HG03095 (cell line): ENCODE data around the gene EXT2.

ENCODE experiments used
- ATAC-seq: cut with Tn5 transposase; IDR thresholded peaks from one replicate; pipeline ENCODE4 v1.9.1; 2021; ENCODE audit warnings: moderate library complexity; ENCODE audit not compliant: unreplicated experiment

Gene EXT2

DNA sequence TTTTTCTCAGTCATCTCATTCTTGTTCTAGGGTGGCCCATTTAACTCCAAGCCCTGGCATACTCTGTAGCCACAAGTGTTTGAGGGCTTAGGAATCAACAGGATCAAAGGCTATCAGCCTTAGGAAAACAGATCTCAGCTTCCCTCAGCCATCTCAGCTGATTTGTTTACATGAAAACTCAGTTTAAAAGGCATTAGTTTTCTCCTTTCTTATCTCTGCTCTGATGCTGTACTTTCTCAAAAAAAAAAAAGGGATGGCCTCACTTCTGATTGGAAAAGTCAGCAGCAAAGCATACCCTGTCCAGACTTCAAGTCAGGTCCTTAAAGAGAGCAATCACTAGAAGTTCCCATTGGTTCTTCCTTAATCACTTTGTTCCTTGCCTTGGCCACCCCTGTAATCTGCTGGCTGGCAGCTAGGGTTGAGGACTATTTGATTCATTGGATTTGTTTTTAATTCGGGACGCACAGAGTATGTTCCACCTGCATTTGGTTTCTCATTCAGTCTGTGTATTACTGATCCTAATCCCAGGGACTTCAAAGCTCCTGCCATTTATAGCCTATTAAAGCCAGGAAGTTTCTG lies 102.8 kb downstream of the EXT2 start:
- no peak for ATAC-seq

DNA sequence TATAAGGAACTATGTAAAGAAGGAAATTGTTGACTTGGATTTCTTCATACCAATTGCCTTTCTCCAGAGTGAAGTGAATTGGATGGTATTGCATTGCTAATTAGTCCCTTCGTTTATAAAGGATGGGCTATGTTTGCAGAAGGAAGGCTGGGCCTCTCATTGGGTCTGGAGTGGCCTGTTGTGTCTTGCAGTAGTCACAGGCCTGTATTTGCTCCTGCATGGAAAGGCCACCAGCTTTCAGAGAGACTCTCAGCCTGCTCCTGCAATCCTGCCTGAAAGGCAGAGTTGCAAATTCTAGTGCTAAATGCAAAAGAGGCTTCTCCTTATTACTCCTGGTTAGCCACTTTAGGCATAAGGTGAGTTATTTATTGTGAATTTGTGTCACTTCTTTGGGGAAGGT lies 103.8 kb downstream of the EXT2 start:
- no peak for ATAC-seq

DNA sequence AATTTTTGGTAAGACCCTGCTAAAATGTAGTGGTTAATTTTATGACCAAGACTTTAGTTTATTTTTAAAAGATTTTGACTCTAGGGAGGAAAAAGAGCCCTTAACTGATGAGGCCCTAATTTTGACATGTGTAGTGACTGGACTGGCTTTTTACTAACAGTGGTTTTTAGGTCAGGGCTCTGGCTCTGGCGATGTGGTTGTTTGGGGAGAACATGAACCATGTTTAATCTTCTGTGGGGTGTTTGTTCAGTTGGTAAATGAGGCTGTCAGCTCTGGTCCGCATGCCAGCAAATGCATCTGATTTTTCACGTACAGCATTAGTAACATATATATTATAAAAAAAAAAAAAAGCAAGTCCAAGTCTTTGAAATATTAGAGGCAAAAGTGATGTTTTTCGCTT lies 104.3 kb downstream of the EXT2 start:
- no peak for ATAC-seq

DNA sequence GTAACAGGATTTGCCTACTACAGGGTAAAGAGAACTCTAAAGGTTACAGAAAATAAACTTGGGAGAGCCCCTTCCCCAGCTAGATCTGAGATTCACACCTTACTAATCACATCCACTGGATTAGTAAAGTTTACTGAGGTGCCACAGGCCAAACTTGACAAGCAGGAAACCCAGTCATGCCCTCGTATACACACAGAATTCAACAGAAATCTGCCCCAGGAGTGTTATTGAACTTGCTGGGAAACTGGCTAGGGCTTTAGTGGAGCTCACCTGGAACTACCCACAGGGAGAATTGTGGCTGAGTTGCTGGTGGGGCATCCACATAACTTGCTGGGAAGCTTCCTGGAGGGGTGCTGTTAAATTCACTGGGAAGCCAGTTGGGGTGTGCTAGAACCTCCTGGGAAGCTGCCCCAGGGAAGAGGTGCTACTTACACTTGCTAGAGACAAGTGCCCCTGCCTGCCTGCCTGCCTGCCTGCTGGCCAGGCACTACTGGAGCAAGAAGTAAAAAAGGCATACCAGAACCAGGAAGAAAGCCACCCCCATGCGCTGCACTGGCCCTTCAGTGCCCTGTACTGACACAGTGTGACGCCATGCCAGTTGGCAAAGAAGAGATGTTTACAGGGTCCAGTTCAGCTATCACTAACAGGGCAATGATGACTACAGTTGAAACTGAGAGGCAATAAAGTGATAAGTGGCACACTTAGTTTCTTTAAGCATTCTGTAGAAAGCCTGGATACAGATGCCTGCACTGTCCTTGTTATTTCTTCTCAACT lies 108.0 kb downstream of the EXT2 start:
- no peak for ATAC-seq

DNA sequence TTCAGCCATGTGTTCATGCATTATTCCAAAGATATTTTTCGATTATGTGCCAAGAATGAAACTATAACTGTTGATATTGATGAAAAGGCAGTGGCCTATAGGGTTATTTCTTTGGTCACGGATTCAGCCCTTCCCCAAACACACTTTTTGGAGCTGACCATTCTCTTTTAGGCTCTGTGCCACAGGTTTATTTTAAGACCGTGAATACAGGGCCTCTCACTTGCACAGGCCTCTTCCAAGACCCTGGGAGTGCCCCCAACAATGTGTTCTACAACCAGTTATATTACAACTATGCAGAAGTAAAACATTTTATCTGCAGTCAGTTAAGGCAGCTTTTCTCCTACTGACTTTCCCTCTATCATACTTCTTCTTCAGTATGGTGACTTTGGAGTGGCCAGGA lies 109.9 kb downstream of the EXT2 start:
- ATAC-seq: no peak

DNA sequence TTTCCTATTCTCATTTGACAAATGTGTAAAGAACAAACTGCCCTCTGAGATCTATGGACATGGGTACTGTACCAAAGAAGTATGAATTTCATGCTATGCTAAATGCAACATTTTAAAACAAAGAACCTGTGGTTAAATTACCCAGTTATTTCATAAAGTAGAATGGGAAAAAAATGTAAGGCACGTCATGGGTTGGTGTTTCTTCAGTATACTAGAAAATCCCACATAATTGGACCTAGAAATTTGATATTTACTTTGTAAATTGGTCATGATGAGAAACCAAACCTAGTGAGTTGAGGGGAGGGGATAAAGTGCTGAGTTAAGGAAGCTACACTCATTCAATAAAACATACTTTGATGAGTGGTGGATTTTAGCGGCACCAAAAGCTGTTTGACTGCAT lies 110.4 kb downstream of the EXT2 start:
- no peak for ATAC-seq

DNA sequence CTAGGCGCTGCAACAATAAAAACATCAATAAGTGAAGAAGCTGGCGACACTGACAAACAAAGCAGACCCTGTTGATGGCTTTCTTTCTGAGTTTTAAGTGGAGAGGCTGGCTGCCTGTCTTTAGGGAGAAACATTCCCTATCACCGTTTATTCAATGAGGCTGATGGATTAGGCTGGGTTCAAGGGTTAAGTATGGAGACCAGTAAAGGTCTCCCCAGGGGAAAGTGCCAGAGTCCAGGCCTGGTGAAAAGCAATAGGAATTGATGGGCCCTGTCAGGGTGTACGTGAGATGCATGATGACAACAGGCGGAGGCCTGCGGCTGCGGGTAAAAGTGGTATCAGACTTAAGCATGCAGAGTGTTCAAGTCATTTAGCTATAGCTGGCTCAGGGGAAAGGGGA lies 111.8 kb downstream of the EXT2 start:
- ATAC-seq: no peak

DNA sequence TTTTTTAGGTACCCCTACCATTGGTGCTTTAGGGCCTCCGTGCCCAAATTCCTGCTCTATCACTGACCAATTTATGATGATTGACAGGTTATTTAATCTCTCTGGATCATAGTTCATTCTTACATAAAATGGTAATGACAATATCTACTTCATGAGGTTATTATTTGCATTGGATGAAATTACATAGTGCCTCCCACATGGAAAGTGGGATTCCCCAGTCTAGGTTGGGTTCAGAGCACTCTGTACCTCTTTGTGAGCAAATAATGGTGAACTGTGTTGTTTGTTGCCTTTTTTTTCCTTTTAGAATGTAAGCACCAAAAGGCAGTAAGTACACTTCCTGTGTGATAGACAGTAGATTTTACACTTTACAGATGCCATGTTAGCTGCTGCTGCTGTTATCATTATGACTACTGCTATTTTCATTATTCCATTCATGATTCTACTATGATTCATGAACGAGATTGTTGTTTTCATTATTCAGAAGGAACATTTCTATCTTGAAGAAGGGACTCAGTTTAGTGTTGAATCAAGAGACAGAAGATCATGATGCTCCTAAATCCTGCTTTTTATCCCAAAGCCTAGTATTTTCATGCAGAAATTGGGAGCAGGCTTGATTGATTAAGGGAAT lies 113.6 kb downstream of the EXT2 start:
- ATAC-seq: no peak

DNA sequence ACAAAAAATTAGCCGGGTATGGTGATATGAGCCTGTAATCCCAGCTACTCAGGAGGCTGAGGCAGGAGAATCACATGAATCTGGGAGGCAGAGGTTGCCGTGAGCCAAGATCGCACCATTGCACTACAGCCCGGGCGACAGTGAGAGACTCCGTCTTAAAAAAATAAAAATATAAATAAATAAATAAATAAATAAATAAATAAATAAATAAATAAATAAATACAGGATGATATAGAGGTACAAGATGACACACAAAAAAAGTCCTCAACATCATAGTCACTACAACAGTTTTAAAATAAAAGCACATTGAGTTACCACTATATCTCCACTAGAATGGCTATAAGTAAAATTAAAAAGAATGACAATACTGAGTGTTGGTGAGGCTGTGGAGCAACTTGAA lies 116.7 kb downstream of the EXT2 start:
- no peak for ATAC-seq

DNA sequence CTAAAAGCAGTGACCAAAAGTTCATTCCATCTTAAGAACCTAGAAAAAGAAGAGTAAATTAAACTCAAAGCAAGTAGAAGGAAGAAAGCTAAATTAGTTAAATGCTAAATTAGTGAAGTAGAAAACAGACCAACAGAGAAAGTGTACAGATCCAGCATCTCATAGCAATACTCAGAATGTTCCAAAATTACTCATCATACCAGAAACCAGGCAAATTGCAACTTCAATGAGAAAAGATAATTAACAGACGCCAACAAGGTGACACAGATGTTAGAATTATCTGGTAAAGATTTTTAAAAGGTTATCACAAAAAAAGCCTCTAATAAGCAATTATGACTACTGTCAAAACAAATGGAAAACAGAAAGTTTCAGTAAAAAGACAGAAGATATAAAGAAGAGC lies 117.7 kb downstream of the EXT2 start:
- ATAC-seq: no peak

DNA sequence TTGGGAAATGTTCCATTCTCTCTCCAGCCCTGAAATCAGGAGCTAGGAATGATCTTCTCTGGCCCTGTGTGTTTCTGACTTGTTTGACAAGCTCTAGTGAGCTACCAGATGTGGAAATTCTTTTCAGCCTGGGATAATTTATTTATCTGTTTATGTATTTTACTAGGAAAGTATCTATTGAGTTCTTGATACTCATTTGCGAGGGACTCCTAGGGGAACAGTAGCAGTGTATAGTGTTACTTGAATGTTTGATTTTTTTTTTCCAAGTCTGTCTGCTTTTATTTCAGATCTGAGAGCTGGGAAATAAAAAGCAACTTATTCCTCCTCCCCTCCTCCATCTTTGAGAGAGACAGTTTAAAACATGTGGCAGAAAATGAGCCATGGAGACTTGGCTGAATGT lies 122.0 kb downstream of the EXT2 start:
- no peak for ATAC-seq

DNA sequence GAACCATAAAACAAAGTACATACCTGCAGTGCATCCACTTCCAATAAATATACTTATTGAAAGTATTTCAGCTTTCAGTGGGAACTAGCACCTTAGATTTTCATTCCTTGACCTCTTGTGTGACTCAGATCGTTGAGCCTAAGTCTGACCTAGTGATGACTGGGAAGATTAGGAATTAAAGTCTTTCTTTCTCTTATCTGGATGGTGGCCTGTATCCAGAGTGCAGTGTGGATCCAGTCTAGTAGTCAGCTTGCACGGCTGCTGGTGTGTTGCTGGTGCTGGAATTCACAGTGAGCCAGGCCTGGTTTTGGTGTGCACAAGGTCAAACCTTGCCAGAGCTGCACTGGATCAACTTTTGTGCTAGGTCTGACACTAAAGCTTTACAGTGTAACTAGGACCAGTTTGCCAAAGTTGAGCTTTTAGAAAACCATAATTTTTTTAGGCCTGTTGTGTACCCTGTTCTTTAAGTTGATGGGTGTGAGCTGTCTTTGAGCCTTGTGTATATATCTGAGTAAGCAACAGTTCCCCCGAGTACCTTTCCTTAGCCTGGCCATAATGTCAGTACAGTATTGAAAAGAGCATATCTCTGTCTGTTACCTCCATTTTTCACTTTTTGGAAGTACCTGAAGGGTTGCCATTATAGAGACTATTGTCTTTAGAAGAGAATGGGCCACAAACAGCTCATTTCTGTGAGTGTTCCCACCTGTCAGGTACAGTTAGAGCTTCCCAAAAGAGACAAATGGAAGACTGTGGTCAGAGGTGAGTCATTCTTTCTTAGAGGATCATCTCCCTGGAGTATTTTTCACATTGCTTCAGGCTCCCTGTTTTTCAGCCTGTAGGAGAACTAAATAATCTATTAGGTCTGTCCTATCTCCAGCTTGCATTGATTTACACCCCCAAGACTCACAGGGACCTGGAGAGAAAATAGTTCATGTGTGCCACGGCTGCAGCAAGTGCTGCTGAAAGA lies 124.6 kb downstream of the EXT2 start:
- no peak for ATAC-seq

DNA sequence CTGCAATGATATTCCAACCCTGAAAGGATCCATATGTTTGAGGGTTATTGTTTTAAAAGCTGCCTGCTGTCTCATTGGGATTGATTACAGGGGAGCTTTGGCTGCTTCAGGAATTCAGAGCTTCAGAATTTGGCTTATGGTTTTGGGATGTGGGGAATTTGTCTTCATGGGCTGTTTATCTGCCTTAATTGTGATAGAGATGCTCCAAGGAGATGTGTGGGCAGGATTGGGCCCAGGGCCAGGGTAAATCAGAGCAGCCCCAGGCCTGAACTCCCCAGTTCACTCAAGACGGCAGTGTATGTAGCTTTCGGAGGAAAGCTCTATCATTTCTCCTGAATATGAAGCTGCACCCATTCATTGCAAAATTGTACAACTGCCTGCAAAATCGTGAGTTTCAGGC lies 126.0 kb downstream of the EXT2 start:
- ATAC-seq: no peak

DNA sequence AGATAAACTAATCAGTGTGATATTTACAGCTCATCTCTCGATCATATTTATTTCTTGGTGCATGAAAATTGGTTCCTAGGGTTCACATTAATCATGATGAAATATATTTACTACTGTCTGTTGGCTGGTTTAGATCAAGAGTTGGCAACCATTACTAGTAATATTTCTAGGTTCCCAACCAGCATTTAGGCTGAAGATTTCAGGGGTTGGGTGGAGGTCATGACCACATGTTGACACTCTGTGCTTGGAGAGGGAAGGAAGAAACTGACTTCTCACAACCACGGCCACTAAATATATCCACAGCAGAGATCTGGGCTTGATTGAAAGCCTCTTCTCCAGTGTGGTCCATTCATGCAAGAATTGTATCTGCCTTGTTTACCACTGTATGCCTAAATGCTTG lies 126.5 kb downstream of the EXT2 start:
- no peak for ATAC-seq

DNA sequence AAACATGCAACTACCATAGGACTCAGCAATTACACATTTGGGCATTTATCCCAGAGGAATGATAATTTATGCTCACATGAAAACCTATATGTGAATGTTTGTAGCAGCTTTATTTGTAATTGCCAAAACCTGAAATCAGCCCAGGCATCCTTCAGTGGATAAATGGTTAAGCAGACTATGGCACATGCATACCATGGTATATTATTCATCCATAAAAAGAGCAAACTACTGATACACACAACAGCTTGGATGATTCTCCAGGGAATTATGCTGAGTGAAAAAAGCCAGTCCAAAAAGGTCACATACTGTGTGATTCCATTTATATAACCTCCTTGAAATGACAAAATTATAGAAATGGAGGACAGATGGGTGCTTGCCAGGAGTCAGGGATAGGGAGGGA lies 127.8 kb downstream of the EXT2 start:
- ATAC-seq: no peak

DNA sequence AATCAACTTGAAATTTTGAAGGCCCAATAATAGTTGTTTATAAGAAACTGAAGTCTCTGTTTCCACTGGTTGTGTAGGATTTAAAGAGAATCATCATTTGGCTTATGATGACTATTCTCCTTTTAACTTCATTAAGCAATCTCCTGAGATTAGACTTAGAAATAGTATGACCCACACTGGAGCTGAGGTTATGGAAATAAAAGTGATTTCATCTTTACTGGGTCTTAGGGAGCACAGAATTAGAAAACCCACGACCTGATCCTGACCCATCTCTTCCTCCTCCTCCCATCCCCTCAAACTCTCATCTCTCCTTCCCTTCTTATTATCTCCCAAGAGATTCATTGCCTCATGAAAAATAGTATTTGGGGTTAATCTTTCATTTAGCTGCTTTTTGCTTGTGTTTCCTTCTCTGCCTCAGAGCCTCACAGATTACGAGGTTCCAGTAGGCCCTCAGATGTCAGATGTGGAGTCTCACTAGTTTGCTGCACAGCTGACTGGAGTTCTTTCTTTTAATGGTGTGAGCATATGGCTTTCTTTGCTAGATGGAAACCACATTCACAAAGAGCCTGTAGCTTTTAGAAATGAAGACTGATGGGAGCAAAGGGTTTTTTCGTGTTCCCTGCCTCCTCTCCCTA lies 129.5 kb downstream of the EXT2 start:
- no peak for ATAC-seq

DNA sequence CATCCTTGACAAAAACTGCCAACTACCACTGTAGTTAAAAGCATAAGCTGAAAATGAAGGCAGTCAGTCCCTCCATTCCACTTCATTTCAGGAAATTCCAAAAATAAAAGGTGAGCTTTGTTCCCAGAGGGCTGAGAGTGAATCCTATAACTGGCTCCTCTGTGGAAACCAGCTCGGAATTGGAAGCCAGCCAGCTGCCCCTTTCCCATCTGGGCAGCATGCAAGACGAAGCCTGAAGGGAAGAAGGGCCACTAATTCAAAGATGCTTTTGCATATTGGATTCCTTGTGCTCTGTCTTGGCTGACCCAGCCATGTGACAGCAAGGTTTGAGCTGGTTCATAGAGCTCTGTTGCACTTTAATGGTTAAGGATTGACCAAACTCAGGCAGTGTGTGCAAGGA lies 131.0 kb downstream of the EXT2 start:
- no peak for ATAC-seq

DNA sequence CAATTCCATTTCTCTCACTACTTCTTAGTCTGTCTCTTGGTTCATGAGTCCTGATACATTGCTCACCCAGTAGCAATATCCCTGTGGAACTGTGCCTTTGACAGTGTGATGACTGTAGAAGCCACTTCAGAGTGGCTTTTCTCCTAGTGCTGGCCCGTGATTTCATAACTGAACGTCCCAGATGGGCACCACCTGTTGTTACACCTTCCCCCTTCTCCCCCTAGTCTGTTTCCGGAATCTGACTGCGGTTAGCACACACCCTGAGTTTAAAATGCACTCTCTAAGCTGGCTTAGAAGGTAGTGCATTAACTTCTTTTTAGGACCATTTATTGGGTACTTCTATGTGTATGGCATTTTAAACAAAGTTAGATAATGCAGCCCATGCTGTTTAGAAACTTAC lies 131.5 kb downstream of the EXT2 start:
- ATAC-seq: no peak

DNA sequence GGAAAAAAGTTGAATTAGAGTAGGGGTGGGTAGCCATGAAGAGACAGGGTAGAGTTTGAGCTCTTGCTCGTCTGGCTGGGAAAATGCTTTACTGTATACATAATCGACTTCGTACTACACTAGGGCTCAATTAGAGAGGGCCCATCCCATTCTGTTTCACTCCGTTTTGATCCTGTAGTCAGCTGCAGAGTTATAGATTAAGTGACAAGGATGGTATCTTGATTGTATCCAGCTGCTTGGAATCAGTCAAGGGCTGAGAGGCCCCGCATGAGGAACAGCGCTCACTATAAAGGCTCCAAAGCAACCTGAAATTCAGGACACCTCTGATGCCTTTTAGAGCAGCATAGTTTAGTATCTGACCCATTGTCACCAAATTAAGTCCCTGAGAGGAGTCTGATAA lies 132.9 kb downstream of the EXT2 start:
- ATAC-seq: no peak

DNA sequence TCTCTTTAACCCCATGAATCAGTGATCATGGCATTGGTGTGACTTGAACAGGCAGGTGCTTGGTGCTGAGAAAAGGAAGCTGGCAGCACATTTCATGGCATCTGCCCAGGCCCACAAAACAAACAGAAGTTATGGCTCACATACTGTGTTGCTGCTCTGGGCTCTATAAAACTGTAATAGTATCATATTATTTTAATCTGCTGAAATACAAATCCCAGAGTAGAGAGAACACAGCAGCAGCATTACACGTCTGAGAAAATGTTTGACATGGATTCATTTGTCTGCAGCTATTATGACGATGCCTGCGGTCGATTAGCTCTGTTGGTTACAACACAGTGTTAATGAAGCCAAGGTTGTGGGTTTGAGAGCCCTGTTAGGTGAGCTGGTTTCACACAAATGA lies 133.6 kb downstream of the EXT2 start:
- no peak for ATAC-seq

DNA sequence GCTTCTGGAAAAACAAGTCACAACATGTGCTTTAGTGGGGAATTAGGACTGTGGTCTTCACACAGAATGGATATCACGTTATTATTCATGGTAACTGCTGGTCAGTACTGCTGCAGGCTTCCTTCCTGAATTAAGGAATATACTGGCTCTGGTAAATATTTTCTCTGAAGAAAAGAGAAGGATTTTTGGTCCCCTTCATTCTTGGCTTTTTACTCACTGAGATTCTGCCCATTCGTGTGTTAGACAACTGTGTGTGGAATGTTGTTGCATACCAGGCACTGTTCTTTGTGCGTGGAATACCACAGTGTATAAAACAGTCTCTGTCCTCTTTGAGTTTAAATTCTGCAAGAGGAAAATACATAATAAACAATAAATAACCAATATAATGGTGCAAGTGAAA lies 134.1 kb downstream of the EXT2 start:
- ATAC-seq: no peak
